Measurements from ENCODE around the gene MRPL9.
"Not testable (repeated sequence)": the region's sequence is repeated elsewhere in the genome, so short reads cannot be mapped to it uniquely, and the experiment has no call there.

Gene MRPL9

DNA sequence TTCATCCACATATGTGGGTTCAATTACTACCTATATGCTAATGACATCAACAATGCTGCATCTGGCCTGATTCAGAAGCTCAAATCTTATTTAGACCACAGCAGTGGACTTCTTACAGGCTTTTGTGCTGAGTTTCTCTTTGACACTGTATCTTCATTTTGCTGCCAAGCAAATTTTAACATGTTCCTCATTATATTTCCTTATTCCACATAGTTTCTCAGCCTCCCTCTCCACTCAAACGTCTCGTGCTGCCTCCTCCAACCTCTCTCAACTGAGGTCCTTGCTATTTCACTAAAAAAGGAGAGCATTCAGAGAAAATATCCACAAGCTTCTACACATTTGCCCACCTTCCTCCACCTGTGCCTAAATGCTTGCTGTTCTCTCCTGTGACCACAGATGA lies 20.5 kb upstream of the MRPL9 start:
- peak in 1 of 2 donors; percentile 39 for DNase-seq

GRCh38 chr1:151782741-151783140 lies 19.4 kb upstream of the MRPL9 start:
- DNase-seq, result no peak

DNA sequence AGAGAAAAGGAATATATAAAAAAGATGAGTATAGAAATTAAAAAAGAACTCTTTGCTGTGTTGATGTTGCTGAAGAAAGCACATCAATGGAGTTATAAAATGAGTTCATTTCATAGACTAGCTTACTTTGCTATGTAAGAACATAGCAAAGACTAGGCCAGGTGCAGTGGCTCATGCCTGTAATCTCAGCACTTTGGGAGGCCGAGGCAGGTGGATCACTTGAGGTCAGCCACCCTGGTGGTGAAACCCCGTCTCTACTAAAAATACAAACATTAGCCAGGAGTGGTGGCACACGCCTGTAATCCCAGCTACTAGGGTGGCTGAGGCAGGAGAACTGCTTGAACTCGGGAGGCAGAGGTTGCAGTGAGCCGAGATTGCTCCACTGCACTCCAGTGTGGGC lies 18.7 kb upstream of the MRPL9 start:
- not testable (repeated sequence) for DNase-seq

DNA sequence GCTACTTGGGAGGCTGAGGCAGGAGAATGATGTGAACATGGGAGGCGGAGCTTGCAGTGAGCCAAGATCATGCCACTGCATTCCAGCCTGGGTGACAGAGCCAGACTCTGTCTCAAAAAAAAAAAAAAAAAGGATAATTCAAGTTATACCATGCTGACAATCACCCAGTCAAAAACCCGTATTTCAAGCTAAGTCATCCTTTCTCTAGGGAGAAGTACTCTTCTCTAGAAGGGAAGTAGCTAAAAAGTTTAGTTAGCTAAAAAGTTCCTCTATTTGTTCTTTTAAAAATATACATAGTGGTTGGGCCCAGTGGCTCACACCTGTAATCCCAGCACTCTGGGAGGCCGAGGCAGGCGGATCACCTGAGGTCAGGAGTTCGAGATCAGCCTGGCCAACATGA lies 17.4 kb upstream of the MRPL9 start:
- DNase-seq, result peak; percentile 23 to 34

DNA sequence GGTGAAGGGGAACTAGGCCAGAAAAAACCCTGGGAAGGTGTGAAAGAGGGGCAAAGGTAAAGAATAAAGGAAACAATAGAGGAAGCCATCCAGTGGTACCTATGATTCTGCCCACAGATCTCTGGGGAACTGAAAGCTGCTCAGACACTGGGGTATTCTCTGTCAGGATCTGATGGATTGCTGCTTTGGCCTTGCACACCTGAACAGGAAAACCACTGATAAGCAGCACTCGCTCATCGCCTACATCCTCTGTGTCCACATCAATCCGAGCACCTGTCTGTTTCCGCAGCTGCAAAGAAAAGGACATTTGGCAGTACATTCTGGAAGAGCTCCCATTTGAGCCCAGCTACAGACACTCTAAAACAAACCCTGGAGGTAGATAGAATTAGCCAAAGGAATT lies 16.6 kb upstream of the MRPL9 start:
- no peak for DNase-seq

DNA sequence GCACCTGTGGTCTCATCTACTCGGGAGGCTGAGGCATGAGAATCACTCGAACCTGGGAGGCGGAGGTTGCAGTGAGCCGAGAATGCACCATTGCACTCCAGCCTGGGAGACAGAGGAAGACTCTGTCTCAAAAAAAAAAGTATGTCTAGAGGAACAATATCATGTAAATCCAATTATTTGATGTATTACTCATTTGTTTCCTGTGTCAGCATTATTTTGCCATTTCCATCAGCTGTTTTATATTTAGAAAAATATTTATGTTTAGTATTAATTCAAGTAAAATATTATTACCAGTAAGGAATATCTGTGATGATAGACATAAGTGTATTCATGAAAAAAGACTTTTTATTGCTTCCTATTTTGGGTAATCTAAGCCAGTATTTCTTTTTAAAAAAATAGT lies 14.0 kb upstream of the MRPL9 start:
- DNase-seq, result no peak

DNA sequence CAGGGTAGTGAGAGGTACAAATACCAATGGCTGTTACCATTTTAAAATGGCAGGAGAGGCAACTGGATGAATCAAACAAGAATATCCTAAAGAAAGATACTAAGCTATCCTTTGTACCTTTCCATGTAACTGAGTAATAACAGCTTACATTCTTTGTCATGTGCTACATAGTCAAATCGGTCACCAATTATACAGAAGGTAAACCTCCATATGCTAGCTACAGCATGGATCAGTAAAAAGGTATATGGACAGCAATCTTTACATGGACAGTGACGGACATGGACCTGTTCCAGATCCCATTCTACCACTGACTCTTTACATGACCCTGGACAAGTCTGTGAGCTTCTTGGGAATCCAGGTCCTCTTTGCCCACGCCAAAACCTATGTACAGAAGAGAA lies 13.4 kb upstream of the MRPL9 start:
- no peak for DNase-seq

DNA sequence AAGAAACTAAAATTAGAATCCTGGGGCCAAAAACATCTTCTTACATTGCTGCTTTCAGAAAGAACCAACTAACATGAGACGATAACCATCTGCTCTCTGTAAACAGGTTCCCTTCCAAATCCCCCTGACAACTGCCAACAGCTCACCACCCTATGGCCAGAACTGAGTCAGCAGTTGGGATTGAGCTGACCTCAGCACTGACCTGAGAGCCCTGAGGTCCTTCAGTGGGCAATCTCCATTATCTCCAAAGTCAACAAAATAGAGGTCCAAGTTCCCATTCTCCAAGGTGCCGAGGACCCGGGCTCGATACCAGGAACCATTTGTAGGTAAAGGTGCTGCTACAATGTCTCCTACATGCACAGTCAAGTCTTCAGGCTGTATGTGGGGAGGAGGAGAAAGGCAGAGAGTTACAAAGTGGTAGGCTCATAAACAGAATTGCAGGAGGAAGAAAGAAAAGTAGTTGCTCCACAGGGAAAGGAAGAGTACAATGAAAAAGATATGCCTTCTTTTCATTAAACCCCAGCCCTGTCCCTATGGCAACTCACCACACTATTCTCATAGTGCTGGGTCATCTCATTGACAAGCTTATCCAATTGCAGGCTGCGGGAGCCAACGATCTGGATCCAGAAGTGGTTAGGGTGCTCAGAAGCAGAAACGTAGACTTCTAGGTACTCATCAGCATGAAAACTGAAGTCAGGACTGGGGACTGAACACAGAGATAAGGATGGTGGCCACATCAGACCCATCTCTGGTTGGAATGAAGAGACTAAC lies 12.8 kb upstream of the MRPL9 start:
- no peak for DNase-seq

GRCh38 chr1:151774256-151774922 lies 11.1 kb upstream of the MRPL9 start:
- no peak for DNase-seq

DNA sequence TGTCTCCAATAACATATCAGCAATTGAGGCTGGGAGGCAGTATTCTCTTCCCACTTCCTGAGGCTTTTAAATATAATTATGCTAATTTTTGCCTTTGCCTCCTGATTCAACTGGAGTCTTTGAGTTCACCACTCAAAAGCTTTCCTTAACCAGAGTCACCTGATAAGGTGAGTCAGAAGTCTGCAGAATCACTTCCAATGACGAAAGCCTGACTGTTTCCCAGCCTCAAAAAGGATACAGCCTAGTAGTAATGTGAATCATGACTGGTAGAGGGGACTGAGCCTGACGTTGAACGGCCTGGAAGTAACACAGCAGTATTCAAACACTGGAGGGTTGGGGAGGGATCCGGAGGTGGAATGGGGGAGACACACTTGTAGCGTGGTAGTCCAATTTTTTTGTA lies 10.4 kb upstream of the MRPL9 start:
- no peak for DNase-seq

GRCh38 chr1:151769270-151769669 lies 6.0 kb upstream of the MRPL9 start:
- DNase-seq, result not testable (repeated sequence)

DNA sequence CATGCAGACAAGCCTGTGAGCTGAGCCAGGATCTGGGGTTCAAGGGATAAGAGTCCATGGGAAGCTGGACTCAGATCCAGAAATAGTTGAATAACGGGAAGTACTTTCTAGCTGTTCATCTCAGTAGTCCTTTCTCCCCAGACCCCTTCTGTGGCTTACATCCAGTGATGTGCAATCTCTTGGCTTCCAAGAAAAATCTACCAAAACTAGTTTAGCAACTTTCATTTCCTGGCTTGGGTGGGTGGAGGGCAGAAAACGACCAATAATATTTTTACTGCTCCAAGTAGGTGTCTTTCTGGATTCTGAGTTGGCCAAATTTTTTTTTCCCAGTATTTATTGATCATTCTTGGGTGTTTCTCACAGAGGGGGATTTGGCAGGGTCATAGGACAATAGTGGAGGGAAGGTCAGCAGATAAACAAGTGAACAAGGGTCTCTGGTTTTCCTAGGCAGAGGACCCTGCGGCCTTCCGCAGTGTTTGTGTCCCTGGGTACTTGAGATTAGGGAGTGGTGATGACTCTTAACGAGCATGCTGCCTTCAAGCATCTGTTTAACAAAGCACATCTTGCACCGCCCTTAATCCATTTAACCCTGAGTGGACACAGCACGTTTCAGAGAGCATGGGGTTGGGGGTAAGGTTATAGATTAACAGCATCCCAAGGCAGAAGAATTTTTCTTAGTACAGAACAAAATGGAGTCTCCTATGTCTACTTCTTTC lies 5.2 kb upstream of the MRPL9 start:
- peak in 1 of 2 donors; percentile 20 for DNase-seq

DNA sequence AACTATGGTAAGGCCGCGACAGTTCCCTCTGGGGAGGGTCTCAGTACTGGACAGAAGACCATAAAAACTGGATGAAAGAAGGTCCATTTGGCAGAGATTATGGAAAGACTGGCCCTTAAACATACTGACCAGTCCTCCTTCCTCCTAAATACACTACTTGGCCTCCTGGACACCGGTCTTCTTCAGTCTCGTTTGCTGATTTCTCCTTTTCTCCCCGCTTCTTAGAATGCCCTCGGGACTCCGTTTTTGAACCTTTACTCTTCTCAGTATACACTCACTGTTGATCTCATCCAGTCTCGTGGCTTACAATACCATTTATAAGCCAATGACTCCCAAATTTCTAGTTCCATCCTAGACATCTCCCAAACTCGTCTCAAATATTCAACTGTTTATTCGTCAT lies 694 bp upstream of the MRPL9 start:
- DNase-seq, result no peak

DNA sequence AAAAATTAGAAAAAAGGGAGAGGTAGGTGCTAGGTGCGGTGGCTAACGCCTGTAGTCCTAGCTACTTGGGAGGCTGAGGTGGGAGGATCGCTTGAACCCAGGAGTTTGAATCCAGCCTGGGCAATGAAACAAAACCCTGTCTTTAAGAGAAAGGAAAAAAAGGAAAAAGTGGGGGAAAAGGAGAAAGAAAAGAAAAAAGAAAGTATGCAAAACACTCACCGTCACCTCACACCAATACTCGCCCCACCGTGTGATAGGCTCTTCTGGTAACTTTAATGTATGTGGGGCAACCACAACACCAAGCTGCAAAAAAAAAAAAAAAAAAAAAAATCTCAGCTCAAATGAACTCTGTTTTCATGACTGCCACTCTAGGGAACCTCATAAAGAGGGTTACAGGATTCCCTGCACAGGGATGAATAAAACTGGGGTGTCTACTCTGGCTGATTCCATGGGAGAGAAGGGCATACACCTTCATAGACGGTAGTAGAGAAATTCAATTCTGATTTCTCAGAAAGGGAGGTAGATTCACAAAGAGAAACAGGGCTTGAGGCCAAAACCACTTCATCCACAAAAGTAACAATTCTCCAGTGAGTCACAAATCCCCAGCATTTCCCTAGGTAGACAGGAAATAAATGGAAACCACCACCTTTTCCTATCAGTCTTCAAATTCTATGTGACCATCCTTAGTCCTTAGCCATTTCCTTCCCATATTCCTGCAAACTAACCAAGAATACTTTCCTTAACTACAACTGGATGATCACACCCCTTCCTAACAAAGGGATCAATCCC lies 2.5 kb downstream of the MRPL9 start:
- DNase-seq, result no peak

- DNase-seq, result no peak
Observed at GRCh38 chr1:151759241-151759640, 4.1 kb downstream of the MRPL9 start.

DNA sequence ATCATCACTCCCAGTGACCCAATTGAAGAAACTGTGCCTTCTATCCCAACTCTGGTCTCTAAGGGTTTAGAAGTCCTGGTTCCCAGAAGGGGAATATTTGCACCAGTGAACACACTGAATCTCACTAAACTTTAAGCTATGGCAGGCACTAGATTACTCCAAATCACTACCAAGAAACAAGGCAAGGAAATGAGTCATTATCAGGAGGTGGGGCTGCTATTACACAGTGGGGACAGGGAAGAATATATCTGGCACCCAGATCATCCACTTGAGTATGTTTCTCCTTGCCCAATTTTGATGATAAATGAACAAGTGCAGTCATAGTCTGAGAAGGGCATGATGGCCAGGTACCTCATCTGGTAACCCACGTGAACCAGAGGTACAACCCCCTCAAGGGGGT lies 7.0 kb downstream of the MRPL9 start:
- peak; percentile 35 to 44 for DNase-seq

- DNase-seq, result no peak
Observed at GRCh38 chr1:151741516-151741915, 21.8 kb downstream of the MRPL9 start.

- peak in 1 of 2 donors; percentile 45 for DNase-seq
Observed at GRCh38 chr1:151739590-151740355, 23.5 kb downstream of the MRPL9 start.

DNA sequence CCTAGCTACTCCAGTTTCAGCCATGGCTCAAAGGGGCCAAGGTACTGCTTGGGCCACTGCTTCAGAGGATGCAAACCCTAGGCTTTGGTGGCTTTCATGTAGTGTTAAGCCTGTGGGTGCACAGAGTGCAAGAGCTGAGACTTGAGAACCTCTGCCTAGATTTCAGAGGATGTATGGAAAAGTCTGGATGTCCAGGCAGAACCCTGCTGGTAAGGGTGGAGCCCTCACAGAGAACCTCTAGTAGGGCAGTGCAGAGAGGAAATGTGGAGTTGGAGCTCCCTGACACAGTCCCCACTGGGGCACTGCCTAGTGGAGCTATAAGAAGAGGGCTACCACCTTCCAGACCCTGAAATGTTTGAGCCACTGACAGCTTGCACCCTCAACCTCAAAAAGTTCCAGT lies 25.8 kb downstream of the MRPL9 start:
- DNase-seq, result no peak

- peak; percentile 76 to 82 for DNase-seq
Observed at GRCh38 chr1:151737026-151737425, 26.3 kb downstream of the MRPL9 start.

- DNase-seq, result not testable (repeated sequence)
Observed at GRCh38 chr1:151733995-151734394, 29.3 kb downstream of the MRPL9 start.

DNA sequence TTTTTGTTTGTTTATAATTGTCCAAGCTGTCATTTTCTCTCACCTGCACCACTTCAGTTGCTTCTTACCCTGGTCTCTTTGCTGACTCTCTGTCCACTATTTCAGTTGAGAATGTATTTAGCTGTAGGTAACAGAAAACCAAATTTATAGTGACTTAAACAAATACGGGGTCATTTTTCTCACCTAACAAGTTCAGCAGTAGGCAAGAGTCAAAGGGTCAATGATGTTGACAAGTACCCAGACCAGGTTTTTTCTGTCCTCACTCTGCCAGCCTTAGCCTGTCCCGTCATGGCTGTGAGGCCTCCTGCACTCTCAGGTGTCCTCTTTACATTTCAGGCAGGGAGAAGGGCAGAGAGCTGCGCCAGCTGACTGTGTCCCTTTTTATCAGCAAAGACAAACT lies 30.2 kb downstream of the MRPL9 start:
- DNase-seq, result no peak

- DNase-seq, result no peak
Observed at GRCh38 chr1:151729966-151730291, 33.4 kb downstream of the MRPL9 start.

Measured in inflammatory macrophage treated with lipopolysaccharide for 1 hour (primary cell).